Measurements from ENCODE around the gene PUM1. TPM values are rescaled to one million over a fixed set of nuclear protein-coding genes. Genes with fewer than 3 reads are reported as not detected.

The PUM1 gene
- total RNA-seq, 2 donors from 2014 or later: 30.9 to 32.3 TPM

- H3K36me3 ChIP-seq (replicated peaks in 1 of 2; ENCODE audit: insufficient read depth in 1 of 2, low read depth in 2 of 2): no peaks in the 10 kb centered on the region
- no peak overlapping the region for H3K27ac ChIP-seq
- 83 to 84% methylated on average over 4 to 9 of the region's 13 CpGs for WGBS, 2 donors
- no peaks in the 10 kb centered on the region for H3K27me3 ChIP-seq
- H3K9me3 ChIP-seq: no peaks in the 10 kb centered on the region
- intact Hi-C loops (cut with DNase I): no loop called here
- H3K4me1 ChIP-seq: no peaks in the 10 kb centered on the region
- H3K4me3 ChIP-seq: no peak overlapping the region
- TF ChIP-seq POLR2A (IDR thresholded peaks at IDR 0.05): no peak
- no peak for TF ChIP-seq CTCF (IDR thresholded peaks at IDR 0.05)
- DNase-seq (peak in 1 of 4 donors; percentile 1), ATAC-seq (no peak)
These were observed 149.9 kb downstream of the PUM1 start for GRCh38 chr1:30915491-30916230.

GRCh38 chr1:30914931-30915330, 150.6 kb downstream of the PUM1 start:
- Histone ChIP-seq H3K27ac (no peak overlapping the region), H3K9me3 (no peaks in the 10 kb centered on the region), H3K4me1 (no peaks in the 10 kb centered on the region), H3K36me3 (replicated peaks in 1 of 2; ENCODE audit: insufficient read depth in 1 of 2, low read depth in 2 of 2) (no peaks in the 10 kb centered on the region), H3K27me3 (no peaks in the 10 kb centered on the region), H3K4me3 (no peak overlapping the region)
- no peak for TF ChIP-seq POLR2A (IDR thresholded peaks at IDR 0.05)
- TF ChIP-seq CTCF (IDR thresholded peaks at IDR 0.05): no peak
- intact Hi-C loops (cut with DNase I): loop anchor here (5.0 kb wide), 2 partner anchors 133 to 193 kb away; partner anchors contain the start of gene MATN1
- WGBS, 2 donors: 63 to 73% methylated on average over 4 of the region's 4 CpGs
- ATAC-seq (no peak), DNase-seq (no peak)

GRCh38 chr1:30914587-30914922, 151.0 kb downstream of the PUM1 start:
- 76 to 79% methylated on average over 3 of the region's 3 CpGs for WGBS, 2 donors
- Histone ChIP-seq H3K36me3 (replicated peaks in 1 of 2; ENCODE audit: insufficient read depth in 1 of 2, low read depth in 2 of 2) (no peaks in the 10 kb centered on the region), H3K27me3 (no peaks in the 10 kb centered on the region), H3K4me3 (no peak overlapping the region), H3K4me1 (peaks cover under 1% of the 10 kb centered on the region), H3K27ac (no peak overlapping the region), H3K9me3 (no peaks in the 10 kb centered on the region)
- TF ChIP-seq POLR2A (IDR thresholded peaks at IDR 0.05) (no peak), CTCF (IDR thresholded peaks at IDR 0.05) (no peak)
- DNase-seq: peak in 1 of 4 donors; percentile 5
- intact Hi-C loops (cut with DNase I): loop anchor here (5.0 kb wide), 2 partner anchors 132 to 192 kb away; partner anchors contain the start of gene MATN1
- ATAC-seq: no peak

GRCh38 chr1:30912913-30913652, 152.4 kb downstream of the PUM1 start:
- TF ChIP-seq POLR2A (IDR thresholded peaks at IDR 0.05) (no peak), CTCF (IDR thresholded peaks at IDR 0.05) (no peak)
- ATAC-seq (no peak), DNase-seq (peak in 3 of 4 donors; percentile 31 to 81 (median 35))
- H3K9me3 ChIP-seq: no peaks in the 10 kb centered on the region
- peaks cover 7% of the 10 kb centered on the region for H3K4me1 ChIP-seq
- no peak overlapping the region for H3K4me3 ChIP-seq
- H3K27me3 ChIP-seq: no peaks in the 10 kb centered on the region
- 67 to 68% methylated on average over 6 to 10 of the region's 10 CpGs for WGBS, 2 donors
- H3K27ac ChIP-seq: peak overlapping the region in 1 of 4 donors; percentile 49
- no peaks in the 10 kb centered on the region for H3K36me3 ChIP-seq (replicated peaks in 1 of 2; ENCODE audit: insufficient read depth in 1 of 2, low read depth in 2 of 2)
- intact Hi-C loops (cut with DNase I): loop anchor here (2.0 to 5.0 kb wide), 3 partner anchors 110 to 191 kb away; partner anchors contain the start of gene MATN1
